Neuronal stem cell (in vitro differentiated cells): Measurements from ENCODE around the gene FRMD4B.

Source experiments
- DNase-seq: peaks from one replicate; pipeline ENCODE4 v3.0.0-alpha.2; 2013; ENCODE audit warnings: low spot score
- H2AFZ ChIP-seq: one replicate; pipeline ENCODE4 v1.6.1; 2013; ENCODE audit warnings: mild to moderate bottlenecking, low read length, inconsistent platforms
- H2AK5ac ChIP-seq: 2 replicates; pipeline ENCODE4 v1.6.1; 2013; ENCODE audit warnings: low read depth, mild to moderate bottlenecking, inconsistent platforms, low read length, moderate library complexity, mixed read lengths
- H2BK120ac ChIP-seq: 2 replicates; pipeline ENCODE4 v1.6.1; 2013; ENCODE audit warnings: low read depth, mild to moderate bottlenecking, inconsistent platforms, low read length, moderate library complexity, mixed read lengths
- H2BK12ac ChIP-seq: one replicate; pipeline ENCODE4 v1.6.1; 2013; ENCODE audit warnings: low read length, inconsistent platforms
- H2BK15ac ChIP-seq: 2 replicates; pipeline ENCODE4 v1.6.1; 2013; ENCODE audit warnings: mild to moderate bottlenecking, low read length, inconsistent platforms, mixed read lengths
- H2BK5ac ChIP-seq: one replicate; pipeline ENCODE4 v1.6.1; 2013; ENCODE audit warnings: inconsistent platforms, mild to moderate bottlenecking, low read length, moderate library complexity
- H3K14ac ChIP-seq: one replicate; pipeline ENCODE4 v1.6.1; 2013; ENCODE audit warnings: low read length, inconsistent platforms
- H3K18ac ChIP-seq: 2 replicates; pipeline ENCODE4 v1.6.1; 2013; ENCODE audit warnings: low read length, inconsistent platforms
- H3K23ac ChIP-seq: 2 replicates; pipeline ENCODE4 v1.6.1; 2013; ENCODE audit warnings: low read depth, mild to moderate bottlenecking, mixed read lengths, low read length, inconsistent platforms; ENCODE audit not compliant: poor library complexity
- H3K27ac ChIP-seq: replicated peaks from 3 replicates; pipeline ENCODE4 v1.5.1; 2013; ENCODE audit warnings: low read length, inconsistent platforms
- H3K27me3 ChIP-seq, 3 experiments: 2 replicates each; pipeline ENCODE4 v1.6.1; 2013; ENCODE audit warnings: low read length in 3 of 3, mild to moderate bottlenecking in 2 of 3, inconsistent platforms in 1 of 3, low read depth in 1 of 3, mixed read lengths in 1 of 3, moderate library complexity in 1 of 3; ENCODE audit not compliant: control insufficient read depth in 3 of 3, insufficient read depth in 3 of 3
- H3K36me3 ChIP-seq, 2 donors: replicated peaks in 1 of 2; 2 replicates each; pipeline ENCODE4 v1.6.1; 2013; ENCODE audit warnings: low read length in 2 of 2; ENCODE audit not compliant: control insufficient read depth in 2 of 2, insufficient read depth in 2 of 2
- H3K4ac ChIP-seq: 2 replicates; pipeline ENCODE4 v1.6.1; 2013; ENCODE audit warnings: inconsistent platforms, mild to moderate bottlenecking, low read length, moderate library complexity
- H3K4me1 ChIP-seq, 2 donors: 1 replicate in 1 of 2; 2 replicates in 1 of 2; pipeline ENCODE4 v1.6.1; 2013; ENCODE audit warnings: low read length in 2 of 2, low read depth in 1 of 2; ENCODE audit not compliant: control insufficient read depth in 2 of 2, insufficient read depth in 1 of 2
- H3K4me2 ChIP-seq: one replicate; pipeline ENCODE4 v1.6.1; 2013; ENCODE audit warnings: mild to moderate bottlenecking, low read length, inconsistent platforms; ENCODE audit not compliant: insufficient read depth, poor library complexity, severe bottlenecking
- H3K4me3 ChIP-seq, 2 donors: 2 replicates each; pipeline ENCODE4 v1.5.1; 2013; ENCODE audit warnings: low read length in 2 of 2, mild to moderate bottlenecking in 2 of 2, inconsistent platforms in 1 of 2, moderate library complexity in 1 of 2
- H3K79me1 ChIP-seq: one replicate; pipeline ENCODE4 v1.6.1; 2013; ENCODE audit warnings: low read depth, mild to moderate bottlenecking, inconsistent platforms, low read length, moderate library complexity
- H3K9ac ChIP-seq: one replicate; pipeline ENCODE4 v1.6.1; 2013; ENCODE audit warnings: mild to moderate bottlenecking, low read depth, low read length, inconsistent platforms; ENCODE audit not compliant: poor library complexity
- H3K9me3 ChIP-seq, 2 donors: replicated peaks in 1 of 2; 2 replicates each; pipeline versions ENCODE3 to v1.6.1; 2013; ENCODE audit warnings: low read length in 2 of 2, mild to moderate bottlenecking in 2 of 2, inconsistent platforms in 1 of 2, low read depth in 1 of 2, mixed read lengths in 1 of 2, moderate library complexity in 1 of 2; ENCODE audit not compliant: control insufficient read depth in 2 of 2, insufficient read depth in 1 of 2
- H4K8ac ChIP-seq: one replicate; pipeline ENCODE4 v1.6.1; 2013; ENCODE audit warnings: low read depth, mild to moderate bottlenecking, inconsistent platforms, low read length, moderate library complexity
- H4K91ac ChIP-seq: one replicate; pipeline ENCODE4 v1.6.1; 2013; ENCODE audit warnings: low read length, low read depth, mild to moderate bottlenecking, inconsistent platforms; ENCODE audit not compliant: poor library complexity
- WGBS, 2 donors: extraction: QIAGEN DNeasy Blood & Tissue Kit; methylation state at CpG; one replicate each; pipeline ENCODE4 v1.1.7; 2013; ENCODE audit warnings: missing lambda C conversion rate in 2 of 2, mixed read lengths in 1 of 2; ENCODE audit not compliant: insufficient read length in 2 of 2, insufficient replicate concordance in 1 of 2; ENCODE audit errors: extremely low coverage in 2 of 2; 5-methylcytosine and 5-hydroxymethylcytosine counted together

FRMD4B gene

GRCh38 chr3:69129531-69129930, 256.4 kb downstream of the FRMD4B start:
- no peaks in the 10 kb centered on the region for H3K9me3 ChIP-seq
- peaks cover 0 to 1% of the 10 kb centered on the region in 2 donors for H3K4me1 ChIP-seq
- H4K8ac ChIP-seq: no peak overlapping the region
- no peak overlapping the region for H3K9ac ChIP-seq
- no peak overlapping the region for H2BK12ac ChIP-seq
- H2BK5ac ChIP-seq: no peak overlapping the region
- no peak overlapping the region for H2BK120ac ChIP-seq
- no peak overlapping the region for H3K14ac ChIP-seq
- DNase-seq: no peak
- no peak overlapping the region for H2BK15ac ChIP-seq
- no CpG with 5 or more reads among the region's 1 CpG for WGBS, 2 donors
- H2AFZ ChIP-seq: no peak overlapping the region
- no peak overlapping the region for H3K4me3 ChIP-seq
- no peaks in the 10 kb centered on the region for H3K79me1 ChIP-seq
- no peaks in the 10 kb centered on the region for H3K36me3 ChIP-seq
- no peaks in the 10 kb centered on the region for H3K27me3 ChIP-seq
- H3K23ac ChIP-seq: no peak overlapping the region
- H3K27ac ChIP-seq: no peak overlapping the region
- no peak overlapping the region for H3K18ac ChIP-seq
- no peak overlapping the region for H4K91ac ChIP-seq
- no peak overlapping the region for H2AK5ac ChIP-seq
- no peak overlapping the region for H3K4ac ChIP-seq
- no peak overlapping the region for H3K4me2 ChIP-seq

- Histone ChIP-seq H4K91ac (no peak overlapping the region), H2BK15ac (no peak overlapping the region), H3K18ac (no peak overlapping the region), H3K23ac (no peak overlapping the region), H3K27ac (no peak overlapping the region), H3K27me3 (no peaks in the 10 kb centered on the region), H2BK5ac (no peak overlapping the region), H3K9me3 (no peaks in the 10 kb centered on the region), H4K8ac (no peak overlapping the region), H3K4me3 (no peak overlapping the region), H3K36me3 (no peaks in the 10 kb centered on the region), H2AK5ac (no peak overlapping the region), H2AFZ (no peak overlapping the region), H3K9ac (no peak overlapping the region), H3K4me2 (no peak overlapping the region), H3K79me1 (no peaks in the 10 kb centered on the region), H3K4me1 (peaks cover 0 to 1% of the 10 kb centered on the region in 2 donors), H2BK120ac (no peak overlapping the region), H3K4ac (no peak overlapping the region), H3K14ac (no peak overlapping the region), H2BK12ac (no peak overlapping the region)
- no peak for DNase-seq
Observed at GRCh38 chr3:69128509-69128908, 257.4 kb downstream of the FRMD4B start.

GRCh38 chr3:69126999-69127398, 258.9 kb downstream of the FRMD4B start:
- Histone ChIP-seq H3K4ac (no peak overlapping the region), H3K4me3 (no peak overlapping the region), H2BK12ac (no peak overlapping the region), H3K27me3 (no peaks in the 10 kb centered on the region), H3K36me3 (no peaks in the 10 kb centered on the region), H3K14ac (no peak overlapping the region), H2BK120ac (no peak overlapping the region), H3K4me1 (peaks cover 0 to 2% of the 10 kb centered on the region in 2 donors), H2BK5ac (no peak overlapping the region), H4K8ac (no peak overlapping the region), H2AFZ (no peak overlapping the region), H2BK15ac (no peak overlapping the region), H3K9me3 (no peaks in the 10 kb centered on the region), H2AK5ac (no peak overlapping the region), H3K18ac (no peak overlapping the region), H4K91ac (no peak overlapping the region), H3K79me1 (no peaks in the 10 kb centered on the region), H3K9ac (no peak overlapping the region), H3K4me2 (no peak overlapping the region), H3K23ac (no peak overlapping the region), H3K27ac (no peak overlapping the region)
- no CpG with 5 or more reads among the region's 2 CpGs for WGBS, 2 donors
- DNase-seq: no peak

GRCh38 chr3:69126216-69126615, 259.7 kb downstream of the FRMD4B start:
- Histone ChIP-seq H3K9ac (no peak overlapping the region), H2BK12ac (no peak overlapping the region), H3K4me3 (no peak overlapping the region), H2BK15ac (no peak overlapping the region), H3K36me3 (no peaks in the 10 kb centered on the region), H3K14ac (no peak overlapping the region), H3K4ac (no peak overlapping the region), H3K4me1 (peaks cover 0 to 3% of the 10 kb centered on the region in 2 donors), H4K91ac (no peak overlapping the region), H3K27me3 (no peaks in the 10 kb centered on the region), H2AK5ac (no peak overlapping the region), H2AFZ (no peak overlapping the region), H4K8ac (no peak overlapping the region), H3K4me2 (no peak overlapping the region), H3K27ac (no peak overlapping the region), H3K9me3 (no peaks in the 10 kb centered on the region), H3K18ac (no peak overlapping the region), H2BK120ac (no peak overlapping the region), H3K79me1 (no peaks in the 10 kb centered on the region), H2BK5ac (no peak overlapping the region), H3K23ac (no peak overlapping the region)
- no CpG with 5 or more reads among the region's 3 CpGs for WGBS, 2 donors
- no peak for DNase-seq
